B cell (primary cell): Measurements from ENCODE around the gene FAM184A.

ENCODE experiments used
- EZH2 ChIP-seq: IDR thresholded peaks from 2 replicates; pipeline ENCODE4 v1.6.1; 2012; ENCODE audit warnings: borderline replicate concordance, low read depth, mild to moderate bottlenecking, moderate library complexity, low read length; ENCODE audit not compliant: insufficient read depth, poor library complexity, severe bottlenecking
- TF ChIP-seq, protein P1 (sequence below): fragments of 200-600 bp; IDR thresholded peaks from one replicate; pipeline ENCODE4 v1.8.0; 2022; ENCODE audit warnings: antibody characterized with exemption, mild to moderate bottlenecking

DNA sequence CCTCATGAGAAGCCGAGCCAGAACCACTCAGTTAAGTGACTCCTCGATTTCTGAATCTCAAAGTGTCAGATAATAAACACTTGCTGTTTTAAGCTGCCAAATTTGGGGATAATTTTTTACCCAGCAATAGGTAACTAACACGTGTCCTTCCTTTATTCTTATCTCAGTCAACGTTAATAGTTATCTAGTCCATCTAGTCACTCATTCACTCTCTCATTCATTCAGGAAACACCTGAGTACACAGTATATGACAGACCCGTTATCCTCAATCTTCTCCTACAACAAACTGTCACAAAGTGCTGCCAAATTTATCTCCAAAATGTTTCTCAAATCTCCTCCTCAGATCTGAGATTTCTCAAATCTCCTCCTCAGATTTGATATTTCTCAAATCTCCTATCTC lies 13.1 kb downstream of the FAM184A start:
- TF ChIP-seq, protein P1, sequence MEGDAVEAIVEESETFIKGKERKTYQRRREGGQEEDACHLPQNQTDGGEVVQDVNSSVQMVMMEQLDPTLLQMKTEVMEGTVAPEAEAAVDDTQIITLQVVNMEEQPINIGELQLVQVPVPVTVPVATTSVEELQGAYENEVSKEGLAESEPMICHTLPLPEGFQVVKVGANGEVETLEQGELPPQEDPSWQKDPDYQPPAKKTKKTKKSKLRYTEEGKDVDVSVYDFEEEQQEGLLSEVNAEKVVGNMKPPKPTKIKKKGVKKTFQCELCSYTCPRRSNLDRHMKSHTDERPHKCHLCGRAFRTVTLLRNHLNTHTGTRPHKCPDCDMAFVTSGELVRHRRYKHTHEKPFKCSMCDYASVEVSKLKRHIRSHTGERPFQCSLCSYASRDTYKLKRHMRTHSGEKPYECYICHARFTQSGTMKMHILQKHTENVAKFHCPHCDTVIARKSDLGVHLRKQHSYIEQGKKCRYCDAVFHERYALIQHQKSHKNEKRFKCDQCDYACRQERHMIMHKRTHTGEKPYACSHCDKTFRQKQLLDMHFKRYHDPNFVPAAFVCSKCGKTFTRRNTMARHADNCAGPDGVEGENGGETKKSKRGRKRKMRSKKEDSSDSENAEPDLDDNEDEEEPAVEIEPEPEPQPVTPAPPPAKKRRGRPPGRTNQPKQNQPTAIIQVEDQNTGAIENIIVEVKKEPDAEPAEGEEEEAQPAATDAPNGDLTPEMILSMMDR, result no peak
- no peak for TF ChIP-seq EZH2
